GM23338 (cell line): Measurements from ENCODE around the gene COL4A2. TPM values are rescaled to one million over a fixed set of nuclear protein-coding genes. Genes with fewer than 3 reads are reported as not detected.

ENCODE experiments used
- ATAC-seq: fragments of 200-7000 bp; cut with Tn5 transposase; 3 replicates; pipeline ENCODE4 v1.9.1; 2020
- DNase-seq: peaks from one replicate; pipeline ENCODE4 v3.0.0-alpha.2; 2015; ENCODE audit warnings: low spot score
- H2AFZ ChIP-seq: fragments of 200-600 bp; sonication (generic); 2 replicates; pipeline ENCODE4 v1.8.0; 2016; ENCODE audit warnings: antibody characterized with exemption, mild to moderate bottlenecking, moderate library complexity
- H3F3A ChIP-seq: fragments of 200-600 bp; sonication (generic); replicated peaks from 2 replicates; pipeline ENCODE4 v1.8.0; 2017; ENCODE audit warnings: antibody characterized with exemption, mixed run types, low read depth
- H3K27ac ChIP-seq: fragments of 200-600 bp; sonication (generic); 2 replicates; pipeline ENCODE4 v1.6.1; 2016; ENCODE audit warnings: low read depth
- H3K27me3 ChIP-seq: fragments of 200-600 bp; sonication (generic); 2 replicates; pipeline ENCODE4 v1.8.0; 2016; ENCODE audit warnings: mild to moderate bottlenecking, mixed run types, moderate library complexity; ENCODE audit not compliant: insufficient read depth
- H3K36me3 ChIP-seq: fragments of 200-600 bp; sonication (generic); 2 replicates; pipeline ENCODE4 v1.8.0; 2016; ENCODE audit warnings: mild to moderate bottlenecking; ENCODE audit not compliant: insufficient read depth
- H3K4me1 ChIP-seq: fragments of 200-600 bp; sonication (generic); 2 replicates; pipeline ENCODE4 v1.8.0; 2016; ENCODE audit warnings: mild to moderate bottlenecking, moderate library complexity; ENCODE audit not compliant: insufficient read depth
- H3K4me2 ChIP-seq: fragments of 200-600 bp; sonication (generic); 2 replicates; pipeline ENCODE4 v1.7.1; 2017; ENCODE audit warnings: mixed run types
- H3K4me3 ChIP-seq: fragments of 200-600 bp; sonication (generic); 2 replicates; pipeline ENCODE4 v1.6.1; 2016; ENCODE audit warnings: mixed run types
- H3K79me2 ChIP-seq: fragments of 200-600 bp; sonication (generic); replicated peaks from 2 replicates; pipeline ENCODE4 v1.8.0; 2017; ENCODE audit warnings: mild to moderate bottlenecking; ENCODE audit not compliant: insufficient read depth
- H3K9me2 ChIP-seq: fragments of 200-600 bp; sonication (generic); 2 replicates; pipeline ENCODE4 v1.8.0; 2017; ENCODE audit not compliant: insufficient read depth
- H4K20me1 ChIP-seq: fragments of 200-600 bp; sonication (generic); replicated peaks from 2 replicates; pipeline ENCODE4 v1.8.0; 2017; ENCODE audit warnings: mild to moderate bottlenecking; ENCODE audit not compliant: insufficient read depth
- H3K27ac Mint-ChIP-seq: 2 replicates; pipeline ENCODE4 v1.8.0; 2020; ENCODE audit warnings: inconsistent platforms, mild to moderate bottlenecking, moderate library complexity, mixed read lengths
- H3K27me3 Mint-ChIP-seq: 3 replicates; pipeline ENCODE4 v1.8.0; 2022; ENCODE audit warnings: low read depth, mild to moderate bottlenecking, moderate library complexity, mixed read lengths, inconsistent platforms; ENCODE audit not compliant: insufficient read depth, poor library complexity
- H3K36me3 Mint-ChIP-seq: 3 replicates; pipeline ENCODE4 v1.8.0; 2021; ENCODE audit warnings: low read depth, mild to moderate bottlenecking, inconsistent platforms, moderate library complexity, mixed read lengths
- H3K4me1 Mint-ChIP-seq: 3 replicates; pipeline ENCODE4 v1.8.0; 2020; ENCODE audit warnings: mild to moderate bottlenecking, inconsistent platforms, mixed read lengths
- H3K4me3 Mint-ChIP-seq: 3 replicates; pipeline ENCODE4 v1.8.0; 2021; ENCODE audit warnings: moderate library complexity, mild to moderate bottlenecking, inconsistent platforms, mixed read lengths
- H3K9me3 Mint-ChIP-seq: 3 replicates; pipeline ENCODE4 v1.8.0; 2020; ENCODE audit warnings: moderate library complexity, mild to moderate bottlenecking, inconsistent platforms, mixed read lengths
- CREB1 ChIP-seq: fragments of 250-450 bp; sonication (Bioruptor Pico); IDR thresholded peaks from 2 replicates; pipeline ENCODE4 v1.5.0; 2020; ENCODE audit warnings: low read depth, mild to moderate bottlenecking, moderate library complexity
- CTCF ChIP-seq, 2 experiments: fragments of 200-600 bp in 1 of 2; sonication (generic) in 1 of 2; conservative IDR thresholded peaks; 2 replicates each; pipeline versions ENCODE4 v1.5.1 to v1.6.1; 2016 to 2017; ENCODE audit warnings: antibody characterized with exemption in 2 of 2, low read depth in 2 of 2, mild to moderate bottlenecking in 2 of 2, moderate library complexity in 1 of 2
- EZH2 ChIP-seq: fragments of 200-600 bp; sonication (generic); IDR thresholded peaks from one replicate; pipeline ENCODE4 v1.8.0; 2017; ENCODE audit warnings: antibody characterized with exemption, mild to moderate bottlenecking, low read depth; ENCODE audit not compliant: unreplicated experiment
- EZH2phosphoT487 ChIP-seq: fragments of 200-600 bp; sonication (generic); IDR thresholded peaks from one replicate; pipeline ENCODE4 v1.8.1; 2018; ENCODE audit warnings: antibody characterized with exemption; ENCODE audit not compliant: unreplicated experiment
- NANOG ChIP-seq: IDR thresholded peaks from 2 replicates; pipeline ENCODE4 v1.6.1; 2016; ENCODE audit warnings: antibody characterized with exemption, borderline replicate concordance
- STAT1 ChIP-seq: IDR thresholded peaks from one replicate; pipeline ENCODE4 v1.6.1; 2016; ENCODE audit warnings: antibody characterized with exemption; ENCODE audit not compliant: unreplicated experiment
- ZNF114 ChIP-seq: fragments of 250-450 bp; sonication (Bioruptor Pico); IDR thresholded peaks from 2 replicates; pipeline ENCODE4 v1.5.0; 2020; ENCODE audit warnings: mild to moderate bottlenecking, moderate library complexity
- polyA plus RNA-seq: library from polyadenylated mRNA; unstranded; fragments of >200 nt; fragmentation: Nextera tagmentation; extraction: Ambion mirVana; gene quantifications from 2 replicates; pipeline ENCODE4 v1.2.1, GENCODE V29; 2016
- total RNA-seq: library from RNA; depleted of rRNA; stranded (reverse); fragments of >200 nt; shearing (Covaris generic); gene quantifications from 2 replicates; pipeline ENCODE4 v1.2.3, GENCODE V29; 2014
- TF ChIP-seq, protein P1 (sequence below): fragments of 250-450 bp; sonication (Bioruptor Pico); IDR thresholded peaks from 2 replicates; pipeline ENCODE4 v1.5.0; 2020; ENCODE audit warnings: mild to moderate bottlenecking, moderate library complexity

The COL4A2 gene
- total and polyA plus RNA-seq, 2 experiments from 2014 or later, result 37.4 to 131 TPM

DNA sequence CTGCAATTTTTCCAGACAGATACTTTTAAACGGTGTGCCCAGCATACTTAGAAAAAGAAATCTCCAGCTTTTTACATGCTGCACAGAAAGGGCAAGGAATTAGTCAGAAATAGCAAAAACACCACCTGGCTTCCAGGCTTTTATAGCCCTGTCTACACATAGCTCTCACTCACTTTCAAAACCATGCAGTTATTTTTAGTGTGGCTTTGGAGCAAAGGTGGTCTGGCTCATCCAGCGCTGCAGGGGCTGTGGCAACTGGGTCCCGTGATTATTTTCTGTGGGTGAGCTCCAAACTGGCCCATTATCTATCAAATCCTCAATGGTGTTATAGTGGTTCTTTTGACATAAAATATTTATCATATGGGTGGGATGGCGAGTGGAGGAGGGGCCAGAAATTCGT, 57.0 kb downstream of the COL4A2 start (continued):
- TF ChIP-seq NANOG, result no peak
- TF ChIP-seq EZH2, result no peak
- no peak for TF ChIP-seq ZNF114 (CRISPR knock-in tag)
- no peak for TF ChIP-seq STAT1
- TF ChIP-seq, protein P1, sequence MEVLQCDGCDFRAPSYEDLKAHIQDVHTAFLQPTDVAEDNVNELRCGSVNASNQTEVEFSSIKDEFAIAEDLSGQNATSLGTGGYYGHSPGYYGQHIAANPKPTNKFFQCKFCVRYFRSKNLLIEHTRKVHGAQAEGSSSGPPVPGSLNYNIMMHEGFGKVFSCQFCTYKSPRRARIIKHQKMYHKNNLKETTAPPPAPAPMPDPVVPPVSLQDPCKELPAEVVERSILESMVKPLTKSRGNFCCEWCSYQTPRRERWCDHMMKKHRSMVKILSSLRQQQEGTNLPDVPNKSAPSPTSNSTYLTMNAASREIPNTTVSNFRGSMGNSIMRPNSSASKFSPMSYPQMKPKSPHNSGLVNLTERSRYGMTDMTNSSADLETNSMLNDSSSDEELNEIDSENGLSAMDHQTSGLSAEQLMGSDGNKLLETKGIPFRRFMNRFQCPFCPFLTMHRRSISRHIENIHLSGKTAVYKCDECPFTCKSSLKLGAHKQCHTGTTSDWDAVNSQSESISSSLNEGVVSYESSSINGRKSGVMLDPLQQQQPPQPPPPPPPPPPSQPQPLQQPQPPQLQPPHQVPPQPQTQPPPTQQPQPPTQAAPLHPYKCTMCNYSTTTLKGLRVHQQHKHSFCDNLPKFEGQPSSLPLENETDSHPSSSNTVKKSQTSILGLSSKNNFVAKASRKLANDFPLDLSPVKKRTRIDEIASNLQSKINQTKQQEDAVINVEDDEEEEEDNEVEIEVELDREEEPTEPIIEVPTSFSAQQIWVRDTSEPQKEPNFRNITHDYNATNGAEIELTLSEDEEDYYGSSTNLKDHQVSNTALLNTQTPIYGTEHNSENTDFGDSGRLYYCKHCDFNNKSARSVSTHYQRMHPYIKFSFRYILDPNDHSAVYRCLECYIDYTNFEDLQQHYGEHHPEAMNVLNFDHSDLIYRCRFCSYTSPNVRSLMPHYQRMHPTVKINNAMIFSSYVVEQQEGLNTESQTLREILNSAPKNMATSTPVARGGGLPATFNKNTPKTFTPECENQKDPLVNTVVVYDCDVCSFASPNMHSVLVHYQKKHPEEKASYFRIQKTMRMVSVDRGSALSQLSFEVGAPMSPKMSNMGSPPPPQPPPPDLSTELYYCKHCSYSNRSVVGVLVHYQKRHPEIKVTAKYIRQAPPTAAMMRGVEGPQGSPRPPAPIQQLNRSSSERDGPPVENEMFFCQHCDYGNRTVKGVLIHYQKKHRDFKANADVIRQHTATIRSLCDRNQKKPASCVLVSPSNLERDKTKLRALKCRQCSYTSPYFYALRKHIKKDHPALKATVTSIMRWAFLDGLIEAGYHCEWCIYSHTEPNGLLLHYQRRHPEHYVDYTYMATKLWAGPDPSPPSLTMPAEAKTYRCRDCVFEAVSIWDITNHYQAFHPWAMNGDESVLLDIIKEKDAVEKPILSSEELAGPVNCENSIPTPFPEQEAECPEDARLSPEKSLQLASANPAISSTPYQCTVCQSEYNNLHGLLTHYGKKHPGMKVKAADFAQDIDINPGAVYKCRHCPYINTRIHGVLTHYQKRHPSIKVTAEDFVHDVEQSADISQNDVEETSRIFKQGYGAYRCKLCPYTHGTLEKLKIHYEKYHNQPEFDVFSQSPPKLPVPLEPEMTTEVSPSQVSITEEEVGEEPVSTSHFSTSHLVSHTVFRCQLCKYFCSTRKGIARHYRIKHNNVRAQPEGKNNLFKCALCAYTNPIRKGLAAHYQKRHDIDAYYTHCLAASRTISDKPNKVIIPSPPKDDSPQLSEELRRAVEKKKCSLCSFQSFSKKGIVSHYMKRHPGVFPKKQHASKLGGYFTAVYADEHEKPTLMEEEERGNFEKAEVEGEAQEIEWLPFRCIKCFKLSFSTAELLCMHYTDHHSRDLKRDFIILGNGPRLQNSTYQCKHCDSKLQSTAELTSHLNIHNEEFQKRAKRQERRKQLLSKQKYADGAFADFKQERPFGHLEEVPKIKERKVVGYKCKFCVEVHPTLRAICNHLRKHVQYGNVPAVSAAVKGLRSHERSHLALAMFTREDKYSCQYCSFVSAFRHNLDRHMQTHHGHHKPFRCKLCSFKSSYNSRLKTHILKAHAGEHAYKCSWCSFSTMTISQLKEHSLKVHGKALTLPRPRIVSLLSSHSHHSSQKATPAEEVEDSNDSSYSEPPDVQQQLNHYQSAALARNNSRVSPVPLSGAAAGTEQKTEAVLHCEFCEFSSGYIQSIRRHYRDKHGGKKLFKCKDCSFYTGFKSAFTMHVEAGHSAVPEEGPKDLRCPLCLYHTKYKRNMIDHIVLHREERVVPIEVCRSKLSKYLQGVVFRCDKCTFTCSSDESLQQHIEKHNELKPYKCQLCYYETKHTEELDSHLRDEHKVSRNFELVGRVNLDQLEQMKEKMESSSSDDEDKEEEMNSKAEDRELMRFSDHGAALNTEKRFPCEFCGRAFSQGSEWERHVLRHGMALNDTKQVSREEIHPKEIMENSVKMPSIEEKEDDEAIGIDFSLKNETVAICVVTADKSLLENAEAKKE (CRISPR knock-in tag), result no peak

GRCh38 chr13:110365876-110366275, 58.8 kb downstream of the COL4A2 start:
- Histone ChIP-seq H2AFZ (no peak overlapping the region), H3K36me3 (no peaks in the 10 kb centered on the region), H3K79me2 (no peaks in the 10 kb centered on the region; the same call in 1 of the 2 replicates), H3F3A (no peaks in the 10 kb centered on the region), H3K4me1 (no peaks in the 10 kb centered on the region), H3K27ac (no peak overlapping the region), H3K27me3 (no peaks in the 10 kb centered on the region), H3K9me2 (no peaks in the 10 kb centered on the region), H4K20me1 (no peaks in the 10 kb centered on the region; the same call in 1 of the 2 replicates), H3K4me2 (no peak overlapping the region), H3K4me3 (no peak overlapping the region)
- H3K36me3 Mint-ChIP-seq, result no peaks in the 10 kb centered on the region; the same call in 2 of the 3 replicates
- H3K4me1 Mint-ChIP-seq, result peaks cover 6% of the 10 kb centered on the region
- DNase-seq, result no peak
- peaks cover 4% of the 10 kb centered on the region for H3K27me3 Mint-ChIP-seq
- no peak overlapping the region for H3K27ac Mint-ChIP-seq
- TF ChIP-seq CTCF (conservative IDR thresholded peaks at IDR 0.05; ENCODE audit: low read depth in 2 of 2) (no peak), EZH2phosphoT487 (no peak), STAT1 (no peak), CREB1 (CRISPR knock-in tag) (no peak)
- no peak for ATAC-seq
- no peak overlapping the region for H3K4me3 Mint-ChIP-seq
- H3K9me3 Mint-ChIP-seq, result no peaks in the 10 kb centered on the region
